Esophagus (tissue), 2 donors: ENCODE results near the gene CPAMD8. TPM values are rescaled to one million over a fixed set of nuclear protein-coding genes. Genes with fewer than 3 reads are reported as not detected.
"Not testable (repeated sequence)": the region's sequence is repeated elsewhere in the genome, so short reads cannot be mapped to it uniquely, and the experiment has no call there.

Experiments
- H3K27ac ChIP-seq, 2 donors: one replicate each; pipeline ENCODE4 v1.5.1; 2013; ENCODE audit warnings: low read depth in 2 of 2, mild to moderate bottlenecking in 2 of 2, inconsistent platforms in 1 of 2, low read length in 1 of 2, moderate library complexity in 1 of 2
- H3K27me3 ChIP-seq, 2 donors: one replicate each; pipeline ENCODE4 v1.6.1; 2013; ENCODE audit warnings: low read length in 2 of 2, control low read depth in 1 of 2, mild to moderate bottlenecking in 1 of 2; ENCODE audit not compliant: insufficient read depth in 2 of 2, control insufficient read depth in 1 of 2
- H3K36me3 ChIP-seq, 2 donors: one replicate each; pipeline ENCODE4 v1.6.1; 2013; ENCODE audit warnings: low read length in 1 of 2; ENCODE audit not compliant: control insufficient read depth in 2 of 2, insufficient read depth in 2 of 2
- H3K4me1 ChIP-seq, 2 donors: one replicate each; pipeline ENCODE4 v1.6.1; 2013; ENCODE audit warnings: low read length in 1 of 2; ENCODE audit not compliant: control insufficient read depth in 2 of 2, insufficient read depth in 2 of 2
- H3K4me3 ChIP-seq, 2 donors: one replicate each; pipeline ENCODE4 v1.5.1; 2013; ENCODE audit warnings: low read length in 2 of 2, mild to moderate bottlenecking in 2 of 2, low read depth in 1 of 2, moderate library complexity in 1 of 2
- H3K9me3 ChIP-seq, 2 donors: one replicate each; pipeline ENCODE4 v1.6.1; 2013; ENCODE audit warnings: mild to moderate bottlenecking in 2 of 2, low read depth in 1 of 2, low read length in 1 of 2, moderate library complexity in 1 of 2; ENCODE audit not compliant: control insufficient read depth in 2 of 2, insufficient read depth in 1 of 2
- WGBS, 2 donors: extraction: QIAGEN DNeasy Blood & Tissue Kit; methylation state at CpG; one replicate each; pipeline ENCODE4 v1.1.7; 2013; 5-methylcytosine and 5-hydroxymethylcytosine counted together
- polyA plus RNA-seq, 2 donors: library from polyadenylated mRNA; stranded (reverse); fragments of 200-250 nt; gene quantifications; one replicate each; pipeline ENCODE4 v1.2.3, GENCODE V29; 2013
- donor health status: healthy with polysubstance abuse.
- donor health status: Bipolar disorder and iron deficiency.

CPAMD8 gene
- polyA plus RNA-seq, 2 donors = 1.0 to 1.9 TPM

GRCh38 chr19:16988661-16989060 is 37.9 kb downstream of the CPAMD8 start:
- H3K4me3 ChIP-seq = no peak overlapping the region
- no peak overlapping the region for H3K27ac ChIP-seq
- 83 to 87% methylated on average over 4 of the region's 4 CpGs for WGBS, 2 donors
- H3K36me3 ChIP-seq = no peaks in the 10 kb centered on the region
- H3K9me3 ChIP-seq = peaks cover 2 to 4% of the 10 kb centered on the region in 2 donors
- H3K4me1 ChIP-seq = no peaks in the 10 kb centered on the region
- H3K27me3 ChIP-seq = no peaks in the 10 kb centered on the region

GRCh38 chr19:16985403-16985802 is 41.2 kb downstream of the CPAMD8 start:
- Histone ChIP-seq H3K9me3 (peaks cover 0 to 2% of the 10 kb centered on the region in 2 donors), H3K36me3 (no peaks in the 10 kb centered on the region), H3K27ac (no peak overlapping the region), H3K27me3 (no peaks in the 10 kb centered on the region), H3K4me1 (no peaks in the 10 kb centered on the region), H3K4me3 (no peak overlapping the region)
- 87 to 94% methylated on average over 2 of the region's 2 CpGs for WGBS, 2 donors

- not testable (repeated sequence) for H3K4me3 ChIP-seq, H3K27ac ChIP-seq, H3K9me3 ChIP-seq, H3K4me1 ChIP-seq, H3K27me3 ChIP-seq, H3K36me3 ChIP-seq
- WGBS, 2 donors = 83 to 84% methylated on average over 2 of the region's 2 CpGs
Observed at GRCh38 chr19:16982586-16982985, 44.0 kb downstream of the CPAMD8 start.

- Histone ChIP-seq H3K9me3 (peaks cover 2 to 5% of the 10 kb centered on the region in 2 donors), H3K27ac (no peak overlapping the region), H3K4me1 (no peaks in the 10 kb centered on the region), H3K36me3 (no peaks in the 10 kb centered on the region), H3K4me3 (no peak overlapping the region), H3K27me3 (no peaks in the 10 kb centered on the region)
- 90 to 98% methylated on average over 1 of the region's 1 CpG for WGBS, 2 donors
Observed at GRCh38 chr19:16978839-16979802, 47.5 kb downstream of the CPAMD8 start.

- no peaks in the 10 kb centered on the region for H3K36me3 ChIP-seq
- peaks cover 0 to 5% of the 10 kb centered on the region in 2 donors for H3K9me3 ChIP-seq
- H3K4me3 ChIP-seq = no peak overlapping the region
- WGBS, 2 donors = 63 to 86% methylated on average over 2 of the region's 2 CpGs
- H3K4me1 ChIP-seq = no peaks in the 10 kb centered on the region
- H3K27me3 ChIP-seq = no peaks in the 10 kb centered on the region
- no peak overlapping the region for H3K27ac ChIP-seq
Observed at GRCh38 chr19:16978156-16978555, 48.5 kb downstream of the CPAMD8 start.

- Histone ChIP-seq H3K27me3 (no peaks in the 10 kb centered on the region), H3K27ac (no peak overlapping the region), H3K4me1 (no peaks in the 10 kb centered on the region), H3K9me3 (peaks cover 0 to 5% of the 10 kb centered on the region in 2 donors), H3K36me3 (no peaks in the 10 kb centered on the region), H3K4me3 (no peak overlapping the region)
- 85 to 88% methylated on average over 15 of the region's 15 CpGs for WGBS, 2 donors
Observed at GRCh38 chr19:16977306-16977705, 49.3 kb downstream of the CPAMD8 start.

GRCh38 chr19:16976446-16976845 is 50.2 kb downstream of the CPAMD8 start:
- no peaks in the 10 kb centered on the region for H3K4me1 ChIP-seq
- H3K27ac ChIP-seq = no peak overlapping the region
- peaks cover 0 to 5% of the 10 kb centered on the region in 2 donors for H3K9me3 ChIP-seq
- H3K27me3 ChIP-seq = no peaks in the 10 kb centered on the region
- no peaks in the 10 kb centered on the region for H3K36me3 ChIP-seq
- 69 to 82% methylated on average over 5 of the region's 5 CpGs for WGBS, 2 donors
- H3K4me3 ChIP-seq = no peak overlapping the region

GRCh38 chr19:16970821-16971220 is 55.8 kb downstream of the CPAMD8 start:
- Histone ChIP-seq H3K27me3 (no peaks in the 10 kb centered on the region), H3K36me3 (no peaks in the 10 kb centered on the region), H3K4me1 (no peaks in the 10 kb centered on the region), H3K4me3 (no peak overlapping the region), H3K27ac (no peak overlapping the region), H3K9me3 (peaks cover 0 to 4% of the 10 kb centered on the region in 2 donors)
- WGBS, 2 donors = 89 to 91% methylated on average over 8 of the region's 8 CpGs

- Histone ChIP-seq H3K27ac (no peak overlapping the region), H3K27me3 (no peaks in the 10 kb centered on the region), H3K9me3 (peaks cover 0 to 4% of the 10 kb centered on the region in 2 donors), H3K36me3 (no peaks in the 10 kb centered on the region), H3K4me1 (no peaks in the 10 kb centered on the region), H3K4me3 (no peak overlapping the region)
- WGBS, 2 donors = 98 to 100% methylated on average over 1 of the region's 1 CpG
Observed at GRCh38 chr19:16969135-16969534, 57.5 kb downstream of the CPAMD8 start.
